CD14-positive monocyte (primary cell): ENCODE measurements around the gene FBXW7. TPM values are rescaled to one million over a fixed set of nuclear protein-coding genes. Genes with fewer than 3 reads are reported as not detected.

ENCODE experiments used
- DNase-seq, 3 donors: peaks; one replicate each; pipeline ENCODE4 v3.0.0-alpha.2; 2011 to 2022
- H2AFZ ChIP-seq: 2 replicates; pipeline ENCODE4 v1.6.0; 2012; ENCODE audit warnings: mild to moderate bottlenecking, low read depth, low read length, inconsistent platforms; ENCODE audit not compliant: insufficient read depth, poor library complexity, severe bottlenecking
- H3K27ac ChIP-seq, 2 donors: 1 replicate in 1 of 2; 2 replicates in 1 of 2; pipeline ENCODE4 v1.5.1; 2012 to 2013; ENCODE audit warnings: low read length in 2 of 2, control low read depth in 1 of 2, inconsistent platforms in 1 of 2, low read depth in 1 of 2, mild to moderate bottlenecking in 1 of 2
- H3K27me3 ChIP-seq, 2 donors: one replicate each; pipeline versions ENCODE4 v1.6.0 to v1.6.1; 2011 to 2013; ENCODE audit warnings: low read length in 2 of 2; ENCODE audit not compliant: control insufficient read depth in 2 of 2, insufficient read depth in 2 of 2
- H3K36me3 ChIP-seq, 2 donors: replicated peaks in 1 of 2; 1 replicate in 1 of 2; 2 replicates in 1 of 2; pipeline versions ENCODE4 v1.5.1 to v1.6.1; 2012 to 2013; ENCODE audit warnings: low read length in 2 of 2, control low read depth in 1 of 2, inconsistent platforms in 1 of 2, mild to moderate bottlenecking in 1 of 2; ENCODE audit not compliant: insufficient read depth in 2 of 2, control insufficient read depth in 1 of 2
- H3K4me1 ChIP-seq, 2 donors: 1 replicate in 1 of 2; 2 replicates in 1 of 2; pipeline versions ENCODE4 v1.5.1 to v1.6.1; 2012 to 2013; ENCODE audit warnings: low read length in 2 of 2, control low read depth in 1 of 2, inconsistent platforms in 1 of 2, mild to moderate bottlenecking in 1 of 2, moderate library complexity in 1 of 2; ENCODE audit not compliant: insufficient read depth in 2 of 2, control insufficient read depth in 1 of 2
- H3K4me2 ChIP-seq: replicated peaks from 2 replicates; pipeline ENCODE3; 2012; ENCODE audit warnings: low read length, moderate library complexity, mild to moderate bottlenecking; ENCODE audit not compliant: poor library complexity, severe bottlenecking; ENCODE audit errors: extremely low read depth
- H3K4me3 ChIP-seq, 3 experiments: fragments of 200-600 bp in 1 of 3; sonication (generic) in 1 of 3; replicated peaks in 1 of 3; 1 replicate in 2 of 3; 2 replicates in 1 of 3; pipeline ENCODE4 v1.5.1; 2011 to 2013; ENCODE audit warnings: low read length in 3 of 3, mild to moderate bottlenecking in 3 of 3, control low read depth in 2 of 3, low read depth in 2 of 3, inconsistent platforms in 1 of 3, moderate library complexity in 1 of 3
- H3K79me2 ChIP-seq: 2 replicates; pipeline ENCODE4 v1.6.0; 2012; ENCODE audit warnings: mild to moderate bottlenecking, control low read depth, inconsistent platforms, low read length, moderate library complexity; ENCODE audit not compliant: insufficient read depth
- H3K9ac ChIP-seq: 2 replicates; pipeline ENCODE4 v1.6.0; 2017; ENCODE audit warnings: low read length, mild to moderate bottlenecking; ENCODE audit not compliant: insufficient read depth, poor library complexity, severe bottlenecking
- H3K9me3 ChIP-seq, 2 donors: replicated peaks in 1 of 2; 1 replicate in 1 of 2; 2 replicates in 1 of 2; pipeline versions ENCODE4 v1.5.1 to v1.6.1; 2012 to 2013; ENCODE audit warnings: low read length in 2 of 2, control low read depth in 1 of 2; ENCODE audit not compliant: control insufficient read depth in 1 of 2, insufficient read depth in 1 of 2
- H4K20me1 ChIP-seq: 2 replicates; pipeline ENCODE4 v1.6.0; 2012; ENCODE audit warnings: mild to moderate bottlenecking, low read length, control low read depth, moderate library complexity; ENCODE audit not compliant: insufficient read depth
- H3K27ac Mint-ChIP-seq, 7 donors: one replicate each; pipeline ENCODE4 v1.8.0; 2020; ENCODE audit warnings: mild to moderate bottlenecking in 7 of 7, mixed read lengths in 7 of 7, moderate library complexity in 6 of 7, inconsistent platforms in 2 of 7
- H3K27me3 Mint-ChIP-seq, 3 donors: one replicate each; pipeline ENCODE4 v1.8.0; 2021 to 2022; ENCODE audit warnings: low read depth in 3 of 3, mild to moderate bottlenecking in 3 of 3, mixed read lengths in 3 of 3, moderate library complexity in 3 of 3, inconsistent platforms in 1 of 3
- H3K36me3 Mint-ChIP-seq, 2 donors: one replicate each; pipeline ENCODE4 v1.8.0; 2020; ENCODE audit warnings: mixed read lengths in 2 of 2, inconsistent platforms in 1 of 2, mild to moderate bottlenecking in 1 of 2
- H3K4me1 Mint-ChIP-seq: one replicate; pipeline ENCODE4 v1.8.0; 2020; ENCODE audit warnings: mild to moderate bottlenecking, mixed read lengths
- H3K4me3 Mint-ChIP-seq, 2 donors: one replicate each; pipeline ENCODE4 v1.8.0; 2020; ENCODE audit warnings: mild to moderate bottlenecking in 2 of 2, mixed read lengths in 2 of 2, moderate library complexity in 1 of 2
- H3K9me3 Mint-ChIP-seq, 7 donors: one replicate each; pipeline ENCODE4 v1.8.0; 2020 to 2022; ENCODE audit warnings: mixed read lengths in 7 of 7, mild to moderate bottlenecking in 6 of 7, moderate library complexity in 6 of 7, inconsistent platforms in 2 of 7
- CTCF ChIP-seq: fragments of 200-600 bp; IDR thresholded peaks from one replicate; pipeline ENCODE4 v1.8.0; 2022; ENCODE audit warnings: antibody characterized with exemption, mild to moderate bottlenecking
- WGBS: methylation state at CpG from one replicate; pipeline ENCODE4 v1.1.5; 2013; ENCODE audit warnings: missing lambda C conversion rate; ENCODE audit not compliant: insufficient coverage; 5-methylcytosine and 5-hydroxymethylcytosine counted together
- intact Hi-C, 2 donors: fragments of 100-400 bp; cut with micrococcal nuclease; formaldehyde crosslinking; loops; one replicate each; pipeline versions ENCODE4 v1.15.0 to v1.15.1; 2023
- polyA plus RNA-seq, 3 donors: library from polyadenylated mRNA; depleted of rRNA in 1 of 3; unstranded in 2 of 3; stranded (reverse) in 1 of 3; fragments of 300-500 nt in 2 of 3; fragments of >200 nt in 1 of 3; fragmentation: Illumina TruSeq in 2 of 3; gene quantifications; 1 replicate in 2 of 3; 2 replicates in 1 of 3; pipeline ENCODE4 v1.2.3, GENCODE V29; 2012 to 2021

FBXW7 gene
- polyA plus RNA-seq, 3 donors: 25.1 to 44.9 (median 35.6) TPM

GRCh38 chr4:152310257-152310656 lies 225.6 kb downstream of the FBXW7 start:
- DNase-seq: no peak
- Mint-ChIP-seq H3K27me3 (peaks cover 2 to 5% (median 2%) of the 10 kb centered on the region in 3 donors), H3K4me1 (no peaks in the 10 kb centered on the region), H3K4me3 (no peak overlapping the region), H3K27ac (no peak overlapping the region), H3K9me3 (no peaks in the 10 kb centered on the region), H3K36me3 (no peaks in the 10 kb centered on the region)
- Histone ChIP-seq H3K9ac (no peak overlapping the region), H3K79me2 (no peaks in the 10 kb centered on the region), H3K4me2 (no peak overlapping the region), H2AFZ (no peak overlapping the region), H4K20me1 (no peaks in the 10 kb centered on the region), H3K9me3 (no peaks in the 10 kb centered on the region), H3K27me3 (no peaks in the 10 kb centered on the region), H3K36me3 (no peaks in the 10 kb centered on the region), H3K4me1 (no peaks in the 10 kb centered on the region), H3K27ac (no peak overlapping the region), H3K4me3 (no peak overlapping the region)
- TF ChIP-seq CTCF: no peak
- intact Hi-C loops: no loop called here
- no CpG with 5 or more reads among the region's 2 CpGs for WGBS

- WGBS: no CpG with 5 or more reads among the region's 2 CpGs
- Mint-ChIP-seq H3K27me3 (peaks cover 0 to 5% (median 2%) of the 10 kb centered on the region in 3 donors), H3K9me3 (peaks cover 0 to 3% (median 0%) of the 10 kb centered on the region in 7 donors), H3K36me3 (no peaks in the 10 kb centered on the region), H3K4me3 (no peak overlapping the region), H3K27ac (no peak overlapping the region), H3K4me1 (no peaks in the 10 kb centered on the region)
- Histone ChIP-seq H3K9me3 (no peaks in the 10 kb centered on the region), H3K27ac (no peak overlapping the region), H3K36me3 (no peaks in the 10 kb centered on the region), H3K79me2 (no peaks in the 10 kb centered on the region), H4K20me1 (no peaks in the 10 kb centered on the region), H2AFZ (no peak overlapping the region), H3K27me3 (no peaks in the 10 kb centered on the region), H3K9ac (no peak overlapping the region), H3K4me2 (no peak overlapping the region), H3K4me3 (no peak overlapping the region), H3K4me1 (no peaks in the 10 kb centered on the region)
- intact Hi-C loops: no loop called here
- no peak for DNase-seq
- no peak for TF ChIP-seq CTCF
Observed at GRCh38 chr4:152309418-152309817, 226.5 kb downstream of the FBXW7 start.
